Gastrocnemius medialis (tissue), 4 donors: Measurements from ENCODE around the gene RAB10.

ENCODE experiments used
- POLR2A ChIP-seq, 2 donors: fragments of 450-650 bp; IDR thresholded peaks; one replicate each; pipeline ENCODE4 v1.6.1; 2017; ENCODE audit warnings: antibody characterized with exemption in 2 of 2, mild to moderate bottlenecking in 2 of 2, moderate library complexity in 2 of 2
- TF ChIP-seq, protein P1 (sequence below), 5 experiments: fragments of 450-650 bp in 3 of 5; fragments of 200-600 bp in 2 of 5; sonication (generic) in 2 of 5; IDR thresholded peaks in 4 of 5; conservative IDR thresholded peaks in 1 of 5; 1 replicate in 4 of 5; 2 replicates in 1 of 5; pipeline ENCODE4 v1.5.1; 2016 to 2019; ENCODE audit warnings: antibody characterized with exemption in 5 of 5, mild to moderate bottlenecking in 3 of 5, moderate library complexity in 3 of 5

DNA sequence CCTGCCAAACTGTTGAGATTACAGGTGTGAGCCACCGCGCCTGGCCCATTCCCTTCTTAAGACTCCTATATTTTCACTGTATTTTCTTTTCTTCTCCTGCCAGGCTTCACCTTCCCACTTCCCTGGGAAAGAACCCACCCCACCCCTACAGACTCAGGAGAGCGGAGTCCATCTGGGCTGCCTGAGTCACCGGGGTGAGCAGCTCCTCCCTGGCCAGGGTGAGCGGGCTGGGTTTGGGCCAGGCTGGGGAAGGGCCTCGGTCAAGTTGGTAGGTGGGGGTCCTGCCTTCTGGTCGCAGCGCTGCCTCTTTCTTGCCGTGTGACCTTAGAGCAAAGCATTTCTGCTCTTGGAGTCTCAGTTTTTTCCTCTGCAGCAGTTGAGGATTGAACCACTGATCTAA lies 136.9 kb downstream of the RAB10 start:
- TF ChIP-seq, protein P1, sequence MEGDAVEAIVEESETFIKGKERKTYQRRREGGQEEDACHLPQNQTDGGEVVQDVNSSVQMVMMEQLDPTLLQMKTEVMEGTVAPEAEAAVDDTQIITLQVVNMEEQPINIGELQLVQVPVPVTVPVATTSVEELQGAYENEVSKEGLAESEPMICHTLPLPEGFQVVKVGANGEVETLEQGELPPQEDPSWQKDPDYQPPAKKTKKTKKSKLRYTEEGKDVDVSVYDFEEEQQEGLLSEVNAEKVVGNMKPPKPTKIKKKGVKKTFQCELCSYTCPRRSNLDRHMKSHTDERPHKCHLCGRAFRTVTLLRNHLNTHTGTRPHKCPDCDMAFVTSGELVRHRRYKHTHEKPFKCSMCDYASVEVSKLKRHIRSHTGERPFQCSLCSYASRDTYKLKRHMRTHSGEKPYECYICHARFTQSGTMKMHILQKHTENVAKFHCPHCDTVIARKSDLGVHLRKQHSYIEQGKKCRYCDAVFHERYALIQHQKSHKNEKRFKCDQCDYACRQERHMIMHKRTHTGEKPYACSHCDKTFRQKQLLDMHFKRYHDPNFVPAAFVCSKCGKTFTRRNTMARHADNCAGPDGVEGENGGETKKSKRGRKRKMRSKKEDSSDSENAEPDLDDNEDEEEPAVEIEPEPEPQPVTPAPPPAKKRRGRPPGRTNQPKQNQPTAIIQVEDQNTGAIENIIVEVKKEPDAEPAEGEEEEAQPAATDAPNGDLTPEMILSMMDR (IDR thresholded peaks at IDR 0.05 in 4 of 5, conservative IDR thresholded peaks at IDR 0.05 in 1 of 5) = no peak
- TF ChIP-seq POLR2A (IDR thresholded peaks at IDR 0.05) = no peak
